ENCODE results near the gene PTPRCAP. TPM values are rescaled to one million over a fixed set of nuclear protein-coding genes. Genes with fewer than 3 reads are reported as not detected.
A peak's percentile ranks its signal among the peaks of the same experiment; 100 is the strongest.

Gene PTPRCAP
- total and polyA plus RNA-seq, 4 donors: 8.8 to 19.0 (median 12.3) TPM

DNA sequence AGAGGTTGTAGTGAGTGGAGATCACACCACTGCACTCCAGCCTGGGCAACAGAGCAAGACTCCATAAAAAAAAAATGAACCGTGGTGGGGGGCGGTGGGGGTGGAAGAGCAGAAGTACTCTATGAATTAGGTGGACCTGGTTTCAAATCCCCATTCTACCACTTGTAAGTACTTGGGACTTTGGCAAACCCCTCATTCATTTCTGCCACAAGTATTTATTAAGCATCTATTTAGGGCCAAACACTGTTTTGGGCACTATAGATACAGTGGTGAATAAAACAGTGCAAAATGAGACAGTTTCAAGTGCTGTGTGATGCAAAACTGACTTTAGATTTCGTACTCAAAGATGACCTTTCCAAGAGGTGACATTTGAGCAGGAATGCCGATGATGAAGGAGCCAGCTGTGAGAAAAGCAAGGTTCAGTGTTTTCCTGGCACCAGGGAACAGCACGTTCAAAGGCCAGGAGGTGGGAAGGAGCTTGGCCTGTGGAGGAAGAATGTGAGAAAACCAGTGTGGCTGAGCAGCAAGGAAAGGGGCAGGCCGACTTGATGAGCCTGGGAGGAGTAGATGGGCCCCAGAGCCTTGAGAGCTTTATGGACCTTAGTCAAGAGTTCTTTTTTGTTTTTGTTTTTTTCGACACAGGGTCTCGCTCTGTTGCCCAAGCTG, 33.0 kb upstream of the PTPRCAP start:
- TF ChIP-seq, protein P1, sequence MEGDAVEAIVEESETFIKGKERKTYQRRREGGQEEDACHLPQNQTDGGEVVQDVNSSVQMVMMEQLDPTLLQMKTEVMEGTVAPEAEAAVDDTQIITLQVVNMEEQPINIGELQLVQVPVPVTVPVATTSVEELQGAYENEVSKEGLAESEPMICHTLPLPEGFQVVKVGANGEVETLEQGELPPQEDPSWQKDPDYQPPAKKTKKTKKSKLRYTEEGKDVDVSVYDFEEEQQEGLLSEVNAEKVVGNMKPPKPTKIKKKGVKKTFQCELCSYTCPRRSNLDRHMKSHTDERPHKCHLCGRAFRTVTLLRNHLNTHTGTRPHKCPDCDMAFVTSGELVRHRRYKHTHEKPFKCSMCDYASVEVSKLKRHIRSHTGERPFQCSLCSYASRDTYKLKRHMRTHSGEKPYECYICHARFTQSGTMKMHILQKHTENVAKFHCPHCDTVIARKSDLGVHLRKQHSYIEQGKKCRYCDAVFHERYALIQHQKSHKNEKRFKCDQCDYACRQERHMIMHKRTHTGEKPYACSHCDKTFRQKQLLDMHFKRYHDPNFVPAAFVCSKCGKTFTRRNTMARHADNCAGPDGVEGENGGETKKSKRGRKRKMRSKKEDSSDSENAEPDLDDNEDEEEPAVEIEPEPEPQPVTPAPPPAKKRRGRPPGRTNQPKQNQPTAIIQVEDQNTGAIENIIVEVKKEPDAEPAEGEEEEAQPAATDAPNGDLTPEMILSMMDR (IDR thresholded peaks at IDR 0.05; ENCODE audit: control extremely low read depth, extremely low read depth): no peak
- Histone ChIP-seq H3K9ac (ENCODE audit: insufficient read depth in 1 of 2, low read length in 2 of 2) (no peak overlapping the region), H3K27me3 (ENCODE audit: control insufficient read depth in 3 of 3, insufficient read depth in 3 of 3, low read length in 2 of 3) (no peaks in the 10 kb centered on the region), H3K9me3 (ENCODE audit: control insufficient read depth in 4 of 4, insufficient read depth in 3 of 4, low read length in 3 of 4) (no peaks in the 10 kb centered on the region), H3K4me3 (no peak overlapping the region), H3K36me3 (ENCODE audit: control insufficient read depth in 4 of 4, insufficient read depth in 4 of 4, low read length in 4 of 4) (no peaks in the 10 kb centered on the region), H3K27ac (ENCODE audit: low read depth in 1 of 2, low read length in 1 of 2) (no peak overlapping the region), H3K4me1 (ENCODE audit: control insufficient read depth in 5 of 5, insufficient read depth in 5 of 5, low read length in 5 of 5) (peaks cover 0 to 15% (median 4%) of the 10 kb centered on the region in 5 donors)
- no peak for DNase-seq
- 84 to 86% methylated on average over 8 of the region's 8 CpGs for WGBS, 2 donors
- ATAC-seq (ENCODE audit: insufficient read depth, low FRiP score): no peak

DNA sequence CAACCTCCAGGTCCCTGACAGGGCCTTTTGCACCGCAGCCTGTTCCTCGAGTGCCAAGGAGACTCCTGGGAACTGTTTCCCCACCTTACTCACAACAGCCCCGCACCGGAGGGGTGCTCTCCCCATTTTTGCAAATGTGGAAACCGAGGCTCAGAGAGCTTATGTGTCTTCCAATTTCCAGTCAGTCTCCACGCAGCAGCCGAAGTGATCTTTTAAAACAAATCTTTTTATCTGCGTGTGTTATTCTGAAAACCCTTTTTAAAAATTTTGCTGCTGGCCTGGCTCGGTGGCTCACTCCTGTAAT, 32.0 kb upstream of the PTPRCAP start:
- no peak for DNase-seq
- TF ChIP-seq, protein P1 (IDR thresholded peaks at IDR 0.05; ENCODE audit: control extremely low read depth, extremely low read depth): no peak
- peak overlapping the region; percentile 94 to 95 for H3K27ac ChIP-seq (ENCODE audit: low read depth in 1 of 2, low read length in 1 of 2)

DNA sequence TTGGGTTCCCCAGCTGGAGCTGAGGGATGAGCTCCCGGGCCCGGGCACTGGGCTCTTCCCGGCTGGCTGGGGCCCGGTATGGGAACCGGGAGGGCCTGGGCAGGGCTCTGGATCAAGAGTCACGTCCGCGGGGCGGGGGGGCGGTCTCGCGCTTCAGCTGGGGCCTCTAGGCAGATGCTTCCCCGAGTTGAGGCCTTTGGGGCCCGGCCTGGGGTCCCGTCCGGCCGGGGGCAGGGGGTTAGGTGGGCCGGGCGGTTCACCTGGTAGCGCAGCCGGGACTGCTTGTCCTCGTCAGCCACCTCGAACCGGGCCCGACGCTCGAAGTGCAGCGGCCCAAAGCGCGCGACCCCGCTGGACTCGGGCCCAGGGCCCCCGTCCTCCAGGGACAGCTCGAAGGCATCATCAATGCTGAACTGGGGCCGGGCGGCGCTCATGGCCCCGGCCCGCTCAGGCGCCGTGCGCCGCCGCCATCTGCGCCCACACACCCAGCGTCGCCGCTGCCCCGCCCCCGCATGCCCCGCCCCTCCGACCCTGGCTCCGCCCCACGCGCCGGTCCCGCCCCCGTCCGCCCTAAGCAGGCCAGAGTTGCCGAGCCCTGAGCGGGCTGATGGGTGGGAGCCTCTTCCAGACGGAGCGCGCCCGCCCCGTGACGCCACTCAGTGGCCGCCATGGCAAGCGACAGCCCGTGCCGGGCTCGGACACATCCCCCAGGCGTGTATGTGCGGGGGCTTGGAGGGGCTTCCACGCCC, 31.5 kb upstream of the PTPRCAP start, which contains the start of gene TMEM134:
Gene TMEM134 (minus strand): TSS at position 493 of the 749 bp plus-strand sequence. CDS start 59 bp downstream, at position 434.
- peak within 1 kb of the TSS; percentile 94 to 95 for H3K27ac ChIP-seq (ENCODE audit: low read depth in 1 of 2, low read length in 1 of 2)
- DNase-seq (peak; percentile 93 to 96 (median 95)), ATAC-seq (ENCODE audit: insufficient read depth, low FRiP score) (peak; percentile 94)
- peak within 1 kb of the TSS; percentile 37 to 81 for H3K9ac ChIP-seq (ENCODE audit: insufficient read depth in 1 of 2, low read length in 2 of 2)
- H3K4me3 ChIP-seq: peak within 1 kb of the TSS; percentile 89
- H3K9me3 ChIP-seq (ENCODE audit: control insufficient read depth in 4 of 4, insufficient read depth in 3 of 4, low read length in 3 of 4): no peaks in the 10 kb centered on the region
- TF ChIP-seq, protein P1 (IDR thresholded peaks at IDR 0.05; ENCODE audit: control extremely low read depth, extremely low read depth): peak; percentile 44
- H3K27me3 ChIP-seq (ENCODE audit: control insufficient read depth in 3 of 3, insufficient read depth in 3 of 3, low read length in 2 of 3): no peaks in the 10 kb centered on the region
- 1% methylated on average over 60 to 76 of the region's 76 CpGs for WGBS, 2 donors
- H3K4me1 ChIP-seq (ENCODE audit: control insufficient read depth in 5 of 5, insufficient read depth in 5 of 5, low read length in 5 of 5): peaks cover 0 to 17% (median 4%) of the 10 kb centered on the region in 5 donors
- H3K36me3 ChIP-seq (ENCODE audit: control insufficient read depth in 4 of 4, insufficient read depth in 4 of 4, low read length in 4 of 4): no peaks in the 10 kb centered on the region

More for the DNA sequence above, 32.0 kb upstream of the PTPRCAP start:
- peak overlapping the region; percentile 61 for H3K4me3 ChIP-seq
- H3K27me3 ChIP-seq (ENCODE audit: control insufficient read depth in 3 of 3, insufficient read depth in 3 of 3, low read length in 2 of 3): no peaks in the 10 kb centered on the region
- H3K9me3 ChIP-seq (ENCODE audit: control insufficient read depth in 4 of 4, insufficient read depth in 3 of 4, low read length in 3 of 4): no peaks in the 10 kb centered on the region
- 13 to 19% methylated on average over 9 of the region's 9 CpGs for WGBS, 2 donors
- peaks cover 0 to 15% (median 4%) of the 10 kb centered on the region in 5 donors for H3K4me1 ChIP-seq (ENCODE audit: control insufficient read depth in 5 of 5, insufficient read depth in 5 of 5, low read length in 5 of 5)
- peak overlapping the region in 1 of 2 donors; percentile 81 for H3K9ac ChIP-seq (ENCODE audit: insufficient read depth in 1 of 2, low read length in 2 of 2)
- no peak for ATAC-seq (ENCODE audit: insufficient read depth, low FRiP score)
- H3K36me3 ChIP-seq (ENCODE audit: control insufficient read depth in 4 of 4, insufficient read depth in 4 of 4, low read length in 4 of 4): no peaks in the 10 kb centered on the region
